ENCODE results near the gene FOXP1. TPM values are rescaled to one million over a fixed set of nuclear protein-coding genes. Genes with fewer than 3 reads are reported as not detected.

FOXP1 gene
- total and polyA plus RNA-seq, 9 of the 15 experiments (the other 6 are each of a cell fraction or from before 2014, with no cell fraction given): 7.7 to 34.5 (median 13.7) TPM

GRCh38 chr3:71208211-71209095, 375.1 kb downstream of the FOXP1 start (continued):
- TF ChIP-seq CHD7 (IDR thresholded peaks at IDR 0.05; ENCODE audit: low read depth, low read length): no peak
- no peak for TF ChIP-seq YBX1 (IDR thresholded peaks at IDR 0.05)
- TF ChIP-seq MLLT1 (IDR thresholded peaks at IDR 0.05): peak in 1 of 2 experiments; percentile 60; a peak in 2 of 4 replicates
- TF ChIP-seq CHD4 (IDR thresholded peaks at IDR 0.05; ENCODE audit: insufficient read depth, insufficient replicate concordance, low read depth, low read length, poor library complexity, severe bottlenecking): no peak
- TF ChIP-seq HNRNPH1 (optimal IDR thresholded peaks at IDR 0.05; ENCODE audit: low read depth, low read length): no peak
- no peak for TF ChIP-seq ZNF76 (CRISPR knock-in tag; IDR thresholded peaks at IDR 0.05; ENCODE audit: borderline replicate concordance)
- no peak for TF ChIP-seq TCF15 (CRISPR knock-in tag; IDR thresholded peaks at IDR 0.05)
- TF ChIP-seq ATF4 (CRISPR knock-in tag; IDR thresholded peaks at IDR 0.05): no peak
- TF ChIP-seq HDAC6 (IDR thresholded peaks at IDR 0.05; ENCODE audit: low read depth, low read length): no peak
- peak; percentile 84 for TF ChIP-seq SMAD4 (CRISPR knock-in tag; conservative IDR thresholded peaks at IDR 0.05)
- no peak for TF ChIP-seq POU5F1 (IDR thresholded peaks at IDR 0.05; ENCODE audit: borderline replicate concordance, low read depth, low read length, partially characterized antibody)
- no peak for TF ChIP-seq KLF6 (CRISPR knock-in tag; IDR thresholded peaks at IDR 0.05; ENCODE audit: borderline replicate concordance)
